ENCODE measurements around the gene RHOJ. TPM values are rescaled to one million over a fixed set of nuclear protein-coding genes. Genes with fewer than 3 reads are reported as not detected.

RHOJ gene
- total RNA-seq (2021; ENCODE audit: unreplicated experiment) (not detected), Bru-seq, nascent RNA (percentile 2 among the genes with signal in this experiment), BruChase-seq, experiment 1, labeled RNA remaining after a 6-hour chase (not detected), BruChase-seq, experiment 2, labeled RNA remaining after a 2-hour chase (not detected)
- not detected in 2 replicates for polyA plus RNA-seq (2012)
- long read RNA-seq: 0 reads

DNA sequence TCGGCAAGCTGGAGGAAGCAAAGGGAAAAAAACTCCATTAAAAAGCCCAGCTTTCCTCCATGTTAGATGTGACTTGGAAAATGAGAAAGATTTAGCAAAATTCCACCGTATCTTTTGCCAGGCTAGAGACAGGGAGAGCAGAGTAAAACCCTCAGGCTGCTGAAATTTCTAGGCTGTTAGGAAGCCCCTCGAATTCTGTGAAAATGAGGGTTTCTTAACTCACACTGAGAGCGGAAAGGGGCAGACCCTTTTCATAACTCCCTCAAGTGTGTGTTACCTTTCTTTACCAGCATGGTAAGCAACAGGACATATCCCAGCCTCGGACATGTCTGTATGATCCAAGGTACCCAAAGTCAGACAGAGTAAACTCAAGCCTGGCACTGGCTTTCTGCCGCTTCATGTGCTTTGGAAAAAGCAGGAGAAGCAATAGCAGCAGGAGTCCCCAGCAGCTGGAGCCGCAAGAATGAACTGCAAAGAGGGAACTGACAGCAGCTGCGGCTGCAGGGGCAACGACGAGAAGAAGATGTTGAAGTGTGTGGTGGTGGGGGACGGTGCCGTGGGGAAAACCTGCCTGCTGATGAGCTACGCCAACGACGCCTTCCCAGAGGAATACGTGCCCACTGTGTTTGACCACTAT, at the start of gene RHOJ:
Gene RHOJ (plus strand): TSS at position 37 of the 637 bp plus-strand sequence. CDS start 427 bp downstream, at position 464.
- CTCF ChIA-PET: no interaction called here
- no peak within 1 kb of the TSS for H3K4me3 ChIP-seq (replicated peaks in 1 of 2; ENCODE audit: low read depth in 1 of 2, low read length in 2 of 2)

More for the DNA sequence above, at the start of gene RHOJ:
- no peak within 1 kb of the TSS for H2AFZ ChIP-seq (ENCODE audit: low read depth, low read length, poor library complexity, severe bottlenecking)
- BruUV-seq (replicated peaks): no TSS peak
- H3K4me1 ChIP-seq (ENCODE audit: control insufficient read depth in 1 of 2, insufficient read depth in 2 of 2, low read length in 2 of 2): no peaks in the 10 kb centered on the region
- peaks cover 42% of the 10 kb centered on the region for H3K27me3 ChIP-seq (ENCODE audit: insufficient read depth, low read length)
- no peaks in the 10 kb centered on the region for H3K9me3 ChIP-seq (ENCODE audit: control insufficient read depth in 1 of 2, insufficient read depth in 1 of 2, low read depth in 1 of 2, low read length in 2 of 2)
- H3K9me2 ChIP-seq (ENCODE audit: insufficient read depth): no peaks in the 10 kb centered on the region
- no peaks in the 10 kb centered on the region for H3K36me3 ChIP-seq (ENCODE audit: control insufficient read depth in 1 of 2, insufficient read depth in 2 of 2, low read length in 2 of 2)
- no peaks in the 10 kb centered on the region for H3K79me2 ChIP-seq (ENCODE audit: insufficient read depth, low read length)
- no peak for DNase-seq (ENCODE audit: low read depth, low spot score)
- no peak within 1 kb of the TSS for H3K9ac ChIP-seq (ENCODE audit: low read length)
- intact Hi-C loops (cut with micrococcal nuclease): no loop called here
- ATAC-seq: no peak
- H4K20me1 ChIP-seq (ENCODE audit: insufficient read depth): no peaks in the 10 kb centered on the region
- H3K4me2 ChIP-seq (ENCODE audit: low read length): peak within 1 kb of the TSS; percentile 17
- no peak for TF ChIP-seq CEBPB (IDR thresholded peaks at IDR 0.05; ENCODE audit: low read depth)
- TF ChIP-seq, protein P1, sequence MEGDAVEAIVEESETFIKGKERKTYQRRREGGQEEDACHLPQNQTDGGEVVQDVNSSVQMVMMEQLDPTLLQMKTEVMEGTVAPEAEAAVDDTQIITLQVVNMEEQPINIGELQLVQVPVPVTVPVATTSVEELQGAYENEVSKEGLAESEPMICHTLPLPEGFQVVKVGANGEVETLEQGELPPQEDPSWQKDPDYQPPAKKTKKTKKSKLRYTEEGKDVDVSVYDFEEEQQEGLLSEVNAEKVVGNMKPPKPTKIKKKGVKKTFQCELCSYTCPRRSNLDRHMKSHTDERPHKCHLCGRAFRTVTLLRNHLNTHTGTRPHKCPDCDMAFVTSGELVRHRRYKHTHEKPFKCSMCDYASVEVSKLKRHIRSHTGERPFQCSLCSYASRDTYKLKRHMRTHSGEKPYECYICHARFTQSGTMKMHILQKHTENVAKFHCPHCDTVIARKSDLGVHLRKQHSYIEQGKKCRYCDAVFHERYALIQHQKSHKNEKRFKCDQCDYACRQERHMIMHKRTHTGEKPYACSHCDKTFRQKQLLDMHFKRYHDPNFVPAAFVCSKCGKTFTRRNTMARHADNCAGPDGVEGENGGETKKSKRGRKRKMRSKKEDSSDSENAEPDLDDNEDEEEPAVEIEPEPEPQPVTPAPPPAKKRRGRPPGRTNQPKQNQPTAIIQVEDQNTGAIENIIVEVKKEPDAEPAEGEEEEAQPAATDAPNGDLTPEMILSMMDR (IDR thresholded peaks at IDR 0.05 in 2 of 3, conservative IDR thresholded peaks at IDR 0.05 in 1 of 3; ENCODE audit: borderline replicate concordance in 1 of 3, insufficient read depth in 1 of 3, low read depth in 2 of 3, low read length in 2 of 3): no peak
- no peak for TF ChIP-seq EZH2phosphoT487 (IDR thresholded peaks at IDR 0.05; ENCODE audit: borderline replicate concordance)
- TF ChIP-seq JUND (IDR thresholded peaks at IDR 0.05): no peak
- TF ChIP-seq, protein P2, sequence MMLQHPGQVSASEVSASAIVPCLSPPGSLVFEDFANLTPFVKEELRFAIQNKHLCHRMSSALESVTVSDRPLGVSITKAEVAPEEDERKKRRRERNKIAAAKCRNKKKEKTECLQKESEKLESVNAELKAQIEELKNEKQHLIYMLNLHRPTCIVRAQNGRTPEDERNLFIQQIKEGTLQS (IDR thresholded peaks at IDR 0.05): no peak
- TF ChIP-seq FOSL1 (IDR thresholded peaks at IDR 0.05; ENCODE audit: low read depth): no peak
- TF ChIP-seq ZFX (IDR thresholded peaks at IDR 0.05): no peak
- no peak for TF ChIP-seq POLR2A (IDR thresholded peaks at IDR 0.05; ENCODE audit: borderline replicate concordance, extremely low read depth, insufficient read depth, insufficient read length)
- no peak for TF ChIP-seq CBX3 (IDR thresholded peaks at IDR 0.05; ENCODE audit: low read depth)
- TF ChIP-seq, protein P3, sequence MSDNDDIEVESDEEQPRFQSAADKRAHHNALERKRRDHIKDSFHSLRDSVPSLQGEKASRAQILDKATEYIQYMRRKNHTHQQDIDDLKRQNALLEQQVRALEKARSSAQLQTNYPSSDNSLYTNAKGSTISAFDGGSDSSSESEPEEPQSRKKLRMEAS (IDR thresholded peaks at IDR 0.05): no peak
- TF ChIP-seq, protein P4, sequence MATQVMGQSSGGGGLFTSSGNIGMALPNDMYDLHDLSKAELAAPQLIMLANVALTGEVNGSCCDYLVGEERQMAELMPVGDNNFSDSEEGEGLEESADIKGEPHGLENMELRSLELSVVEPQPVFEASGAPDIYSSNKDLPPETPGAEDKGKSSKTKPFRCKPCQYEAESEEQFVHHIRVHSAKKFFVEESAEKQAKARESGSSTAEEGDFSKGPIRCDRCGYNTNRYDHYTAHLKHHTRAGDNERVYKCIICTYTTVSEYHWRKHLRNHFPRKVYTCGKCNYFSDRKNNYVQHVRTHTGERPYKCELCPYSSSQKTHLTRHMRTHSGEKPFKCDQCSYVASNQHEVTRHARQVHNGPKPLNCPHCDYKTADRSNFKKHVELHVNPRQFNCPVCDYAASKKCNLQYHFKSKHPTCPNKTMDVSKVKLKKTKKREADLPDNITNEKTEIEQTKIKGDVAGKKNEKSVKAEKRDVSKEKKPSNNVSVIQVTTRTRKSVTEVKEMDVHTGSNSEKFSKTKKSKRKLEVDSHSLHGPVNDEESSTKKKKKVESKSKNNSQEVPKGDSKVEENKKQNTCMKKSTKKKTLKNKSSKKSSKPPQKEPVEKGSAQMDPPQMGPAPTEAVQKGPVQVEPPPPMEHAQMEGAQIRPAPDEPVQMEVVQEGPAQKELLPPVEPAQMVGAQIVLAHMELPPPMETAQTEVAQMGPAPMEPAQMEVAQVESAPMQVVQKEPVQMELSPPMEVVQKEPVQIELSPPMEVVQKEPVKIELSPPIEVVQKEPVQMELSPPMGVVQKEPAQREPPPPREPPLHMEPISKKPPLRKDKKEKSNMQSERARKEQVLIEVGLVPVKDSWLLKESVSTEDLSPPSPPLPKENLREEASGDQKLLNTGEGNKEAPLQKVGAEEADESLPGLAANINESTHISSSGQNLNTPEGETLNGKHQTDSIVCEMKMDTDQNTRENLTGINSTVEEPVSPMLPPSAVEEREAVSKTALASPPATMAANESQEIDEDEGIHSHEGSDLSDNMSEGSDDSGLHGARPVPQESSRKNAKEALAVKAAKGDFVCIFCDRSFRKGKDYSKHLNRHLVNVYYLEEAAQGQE (IDR thresholded peaks at IDR 0.05; ENCODE audit: low read depth): no peak
- H3K27ac ChIP-seq (ENCODE audit: low read depth, low read length): no peak within 1 kb of the TSS
- ChIA-PET POLR2A (no interaction called here), RAD21 (ENCODE audit: low non-redundant PET in 1 of 2, low total read pairs in 2 of 2, uncharacterized antibody in 2 of 2, unreplicated experiment in 2 of 2) (no interaction called here)
